Trophoblast cell (in vitro differentiated cells and primary cell): ENCODE data around the gene SAV1.
"Not testable (repeated sequence)": the region's sequence is repeated elsewhere in the genome, so short reads cannot be mapped to it uniquely, and the experiment has no call there.

Experiments used
- DNase-seq, 2 donors: peaks; one replicate each; pipeline ENCODE4 v3.0.0-alpha.2; 2016
- H2AFZ ChIP-seq: 2 replicates; pipeline ENCODE4 v1.6.1; 2013; ENCODE audit warnings: low read length, moderate library complexity, mild to moderate bottlenecking; ENCODE audit not compliant: insufficient read depth, poor library complexity
- H2AK5ac ChIP-seq: 2 replicates; pipeline ENCODE4 v1.6.1; 2013; ENCODE audit warnings: mild to moderate bottlenecking, low read length
- H2BK120ac ChIP-seq: 2 replicates; pipeline ENCODE4 v1.6.1; 2013; ENCODE audit warnings: low read length, mild to moderate bottlenecking, moderate library complexity; ENCODE audit not compliant: insufficient read depth, poor library complexity
- H2BK12ac ChIP-seq: 2 replicates; pipeline ENCODE4 v1.6.1; 2013; ENCODE audit warnings: mild to moderate bottlenecking, low read length, moderate library complexity
- H2BK5ac ChIP-seq: 2 replicates; pipeline ENCODE4 v1.6.1; 2013; ENCODE audit warnings: low read length, low read depth, moderate library complexity, mild to moderate bottlenecking; ENCODE audit not compliant: poor library complexity
- H3K14ac ChIP-seq: 2 replicates; pipeline ENCODE4 v1.6.1; 2013; ENCODE audit warnings: mild to moderate bottlenecking, low read length
- H3K18ac ChIP-seq: 2 replicates; pipeline ENCODE4 v1.6.1; 2013; ENCODE audit warnings: mild to moderate bottlenecking, low read length
- H3K23ac ChIP-seq: 2 replicates; pipeline ENCODE4 v1.6.1; 2013; ENCODE audit warnings: low read length
- H3K27ac ChIP-seq: 2 replicates; pipeline ENCODE4 v1.5.1; 2013; ENCODE audit warnings: low read depth, mild to moderate bottlenecking, inconsistent platforms, low read length, moderate library complexity
- H3K27me3 ChIP-seq: 2 replicates; pipeline ENCODE4 v1.6.1; 2013; ENCODE audit warnings: inconsistent platforms, mild to moderate bottlenecking, low read length, moderate library complexity; ENCODE audit not compliant: insufficient read depth
- H3K36me3 ChIP-seq, 2 experiments: 1 replicate in 1 of 2; 2 replicates in 1 of 2; pipeline ENCODE4 v1.6.1; 2013; ENCODE audit warnings: low read length in 2 of 2, mild to moderate bottlenecking in 2 of 2, moderate library complexity in 1 of 2; ENCODE audit not compliant: insufficient read depth in 2 of 2, control insufficient read depth in 1 of 2
- H3K4ac ChIP-seq: 2 replicates; pipeline ENCODE4 v1.6.1; 2013; ENCODE audit warnings: low read depth, mild to moderate bottlenecking, low read length, moderate library complexity
- H3K4me1 ChIP-seq, 2 experiments: 1 replicate in 1 of 2; 2 replicates in 1 of 2; pipeline ENCODE4 v1.6.1; 2013; ENCODE audit warnings: low read length in 2 of 2, mild to moderate bottlenecking in 2 of 2, moderate library complexity in 1 of 2; ENCODE audit not compliant: insufficient read depth in 2 of 2, control insufficient read depth in 1 of 2
- H3K4me2 ChIP-seq: 2 replicates; pipeline ENCODE4 v1.6.1; 2013; ENCODE audit warnings: inconsistent platforms, mild to moderate bottlenecking, low read length, moderate library complexity
- H3K4me3 ChIP-seq: 2 replicates; pipeline ENCODE4 v1.5.1; 2013; ENCODE audit warnings: mild to moderate bottlenecking, low read depth, low read length, inconsistent platforms
- H3K79me1 ChIP-seq: one replicate; pipeline ENCODE4 v1.6.1; 2013; ENCODE audit warnings: low read length
- H3K79me2 ChIP-seq: 2 replicates; pipeline ENCODE4 v1.6.1; 2013; ENCODE audit warnings: low read length, mild to moderate bottlenecking; ENCODE audit not compliant: control insufficient read depth, insufficient read depth, poor library complexity
- H3K9ac ChIP-seq: 2 replicates; pipeline ENCODE4 v1.6.1; 2013; ENCODE audit warnings: mild to moderate bottlenecking, low read length
- H3K9me3 ChIP-seq: 2 replicates; pipeline ENCODE4 v1.6.1; 2013; ENCODE audit warnings: low read depth, mild to moderate bottlenecking, control low read depth, inconsistent platforms, low read length; ENCODE audit not compliant: insufficient read depth
- H4K12ac ChIP-seq: 2 replicates; pipeline ENCODE4 v1.6.1; 2013; ENCODE audit warnings: low read depth, mild to moderate bottlenecking, low read length, moderate library complexity
- H4K8ac ChIP-seq: 2 replicates; pipeline ENCODE4 v1.6.1; 2013; ENCODE audit warnings: low read depth, mild to moderate bottlenecking, low read length, moderate library complexity
- H4K91ac ChIP-seq: one replicate; pipeline ENCODE4 v1.6.1; 2013; ENCODE audit warnings: low read depth, mild to moderate bottlenecking, low read length, moderate library complexity
- WGBS: extraction: QIAGEN DNeasy Blood & Tissue Kit; methylation state at CpG from one replicate; pipeline ENCODE4 v1.1.7; 2013; ENCODE audit warnings: missing lambda C conversion rate; ENCODE audit not compliant: insufficient read length, insufficient coverage; ENCODE audit errors: extremely low coverage; 5-methylcytosine and 5-hydroxymethylcytosine counted together

SAV1 gene

DNA sequence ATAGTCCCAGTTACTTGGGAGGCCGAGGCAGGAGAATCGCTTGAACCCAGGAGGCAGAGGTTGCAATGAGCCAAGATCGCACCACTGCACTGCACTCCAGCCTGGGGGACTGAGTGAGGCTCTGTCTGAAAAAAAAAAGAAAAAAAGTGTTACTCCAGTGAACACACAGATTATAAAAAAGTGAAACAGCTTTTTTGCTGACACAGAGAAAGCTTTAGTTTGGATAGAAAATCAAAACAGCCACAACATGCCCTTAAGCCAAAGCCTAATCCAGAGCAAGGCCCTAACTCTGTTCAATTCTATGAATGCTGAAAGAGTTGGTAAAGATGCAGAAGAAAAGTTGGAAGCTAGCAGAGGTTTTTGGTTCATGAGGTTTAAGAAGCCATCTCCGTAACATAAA is 43.2 kb downstream of the SAV1 start:
- not testable (repeated sequence) for H3K4me2 ChIP-seq, H4K8ac ChIP-seq, H2AK5ac ChIP-seq, H4K12ac ChIP-seq, H3K79me2 ChIP-seq, H3K27me3 ChIP-seq, H2BK12ac ChIP-seq, H3K4ac ChIP-seq, H3K9me3 ChIP-seq, H3K79me1 ChIP-seq, H4K91ac ChIP-seq, H3K27ac ChIP-seq, DNase-seq, H2BK120ac ChIP-seq, H3K23ac ChIP-seq, H3K9ac ChIP-seq, H3K4me3 ChIP-seq, H3K18ac ChIP-seq, H2BK5ac ChIP-seq, H3K36me3 ChIP-seq, H3K14ac ChIP-seq, H3K4me1 ChIP-seq, H2AFZ ChIP-seq
- no CpG with 5 or more reads among the region's 4 CpGs for WGBS

DNA sequence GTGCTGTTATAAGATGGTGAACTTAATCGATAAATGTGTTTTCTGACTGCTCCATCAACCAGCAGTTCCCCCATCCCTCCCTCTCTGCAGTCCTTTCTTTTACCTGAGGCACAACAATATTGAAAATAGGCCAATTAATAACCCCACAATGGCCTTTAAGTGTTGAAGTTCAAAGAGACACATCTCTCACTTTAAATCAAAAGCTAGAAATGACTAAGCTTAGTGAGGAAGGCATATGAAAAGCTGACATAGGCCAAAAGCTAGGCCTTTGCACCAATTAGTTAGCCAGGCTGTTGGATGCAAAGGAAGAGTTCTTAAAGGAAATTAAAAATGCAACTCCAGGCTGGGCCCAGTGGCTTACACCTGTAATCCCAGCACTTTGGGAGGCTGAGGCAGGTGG is 43.7 kb downstream of the SAV1 start:
- Histone ChIP-seq H3K36me3 (peaks cover 0 to 2% of the 10 kb centered on the region in 2 experiments), H3K4me2 (no peak overlapping the region), H3K9ac (no peak overlapping the region), H3K14ac (no peak overlapping the region), H2AFZ (no peak overlapping the region), H3K23ac (no peak overlapping the region), H3K79me1 (no peaks in the 10 kb centered on the region), H4K8ac (no peak overlapping the region), H3K4ac (no peak overlapping the region), H3K79me2 (no peaks in the 10 kb centered on the region), H2BK5ac (no peak overlapping the region), H3K9me3 (no peaks in the 10 kb centered on the region), H2BK12ac (no peak overlapping the region), H2AK5ac (no peak overlapping the region), H2BK120ac (no peak overlapping the region), H4K12ac (no peak overlapping the region), H3K18ac (no peak overlapping the region), H3K4me3 (no peak overlapping the region), H4K91ac (no peak overlapping the region), H3K27me3 (no peaks in the 10 kb centered on the region), H3K27ac (no peak overlapping the region), H3K4me1 (no peaks in the 10 kb centered on the region)
- DNase-seq: no peak
- no CpG with 5 or more reads among the region's 1 CpG for WGBS

DNA sequence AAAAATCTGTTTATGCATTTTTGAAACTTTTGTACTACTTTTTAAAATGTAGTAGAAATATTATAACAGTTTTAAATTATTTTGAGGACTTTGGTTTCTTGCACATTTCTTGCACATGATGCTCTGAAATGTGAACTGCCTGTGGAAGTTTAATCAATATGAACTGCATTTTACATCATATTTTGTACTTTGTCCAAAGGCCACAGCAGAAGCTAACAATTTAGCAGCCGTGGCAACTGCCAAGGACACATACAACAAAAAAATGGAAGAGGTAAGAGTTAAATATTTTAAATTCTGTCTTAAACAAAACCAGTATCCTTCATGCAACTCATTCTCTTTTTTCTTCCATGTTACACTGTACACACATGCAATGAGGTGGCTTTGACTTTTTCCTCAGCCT is 45.1 kb downstream of the SAV1 start:
- H3K9me3 ChIP-seq: no peaks in the 10 kb centered on the region
- no peak overlapping the region for H3K4ac ChIP-seq
- H3K9ac ChIP-seq: no peak overlapping the region
- H3K27me3 ChIP-seq: no peaks in the 10 kb centered on the region
- no peak overlapping the region for H3K4me3 ChIP-seq
- DNase-seq: no peak
- H3K36me3 ChIP-seq: peaks cover 0 to 2% of the 10 kb centered on the region in 2 experiments
- H3K14ac ChIP-seq: no peak overlapping the region
- H3K79me2 ChIP-seq: no peaks in the 10 kb centered on the region
- H4K12ac ChIP-seq: no peak overlapping the region
- no peak overlapping the region for H4K8ac ChIP-seq
- H2AK5ac ChIP-seq: no peak overlapping the region
- H3K4me1 ChIP-seq: no peaks in the 10 kb centered on the region
- no peak overlapping the region for H2BK5ac ChIP-seq
- no peak overlapping the region for H3K23ac ChIP-seq
- no CpG with 5 or more reads among the region's 1 CpG for WGBS
- H3K4me2 ChIP-seq: no peak overlapping the region
- H3K27ac ChIP-seq: no peak overlapping the region
- H3K18ac ChIP-seq: no peak overlapping the region
- H2BK12ac ChIP-seq: no peak overlapping the region
- H4K91ac ChIP-seq: no peak overlapping the region
- H3K79me1 ChIP-seq: no peaks in the 10 kb centered on the region
- no peak overlapping the region for H2BK120ac ChIP-seq
- no peak overlapping the region for H2AFZ ChIP-seq

DNA sequence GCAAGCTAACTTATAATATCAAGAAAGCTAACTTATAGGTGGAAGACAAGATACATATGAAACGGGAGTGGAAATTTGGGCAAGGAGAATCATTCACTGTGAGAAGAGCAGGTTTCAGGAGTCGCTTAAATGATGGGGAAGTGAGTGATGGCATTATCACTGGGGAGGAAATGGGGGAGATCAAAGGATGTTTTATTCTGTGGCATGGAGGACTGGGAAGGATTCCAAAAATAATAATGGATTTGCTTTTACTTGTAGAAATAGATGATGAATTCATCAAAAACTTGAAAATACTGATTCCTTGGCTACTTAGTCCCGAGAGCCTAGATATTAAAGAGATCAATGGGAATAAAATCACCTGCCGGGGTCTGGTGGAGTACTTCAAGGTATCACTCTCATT is 47.8 kb downstream of the SAV1 start:
- Histone ChIP-seq H4K12ac (no peak overlapping the region), H2BK12ac (no peak overlapping the region), H2AFZ (no peak overlapping the region), H3K27me3 (no peaks in the 10 kb centered on the region), H3K14ac (no peak overlapping the region), H4K91ac (no peak overlapping the region), H3K23ac (no peak overlapping the region), H3K79me1 (no peaks in the 10 kb centered on the region), H2AK5ac (no peak overlapping the region), H3K27ac (no peak overlapping the region), H3K36me3 (no peaks in the 10 kb centered on the region), H3K18ac (no peak overlapping the region), H3K79me2 (no peaks in the 10 kb centered on the region), H3K4ac (no peak overlapping the region), H2BK5ac (no peak overlapping the region), H3K4me2 (no peak overlapping the region), H3K4me3 (no peak overlapping the region), H4K8ac (no peak overlapping the region), H3K9ac (no peak overlapping the region), H3K4me1 (no peaks in the 10 kb centered on the region), H3K9me3 (no peaks in the 10 kb centered on the region), H2BK120ac (no peak overlapping the region)
- no peak for DNase-seq
- no CpG with 5 or more reads among the region's 4 CpGs for WGBS
